Glutamatergic neuron (in vitro differentiated cells): ENCODE results near the gene RETREG1. TPM values are rescaled to one million over a fixed set of nuclear protein-coding genes. Genes with fewer than 3 reads are reported as not detected.

Experiments used
- DNase-seq: peaks from one replicate; pipeline ENCODE4 v3.0.0; 2022
- H3K27ac Mint-ChIP-seq: one replicate; pipeline ENCODE4 v1.8.0; 2020; ENCODE audit warnings: mild to moderate bottlenecking, mixed read lengths, inconsistent platforms; ENCODE audit not compliant: unreplicated experiment
- H3K27me3 Mint-ChIP-seq: one replicate; pipeline ENCODE4 v1.8.0; 2020; ENCODE audit warnings: mild to moderate bottlenecking, moderate library complexity, mixed read lengths, inconsistent platforms; ENCODE audit not compliant: unreplicated experiment
- H3K36me3 Mint-ChIP-seq: one replicate; pipeline ENCODE4 v1.8.0; 2020; ENCODE audit warnings: mild to moderate bottlenecking, mixed read lengths, inconsistent platforms; ENCODE audit not compliant: unreplicated experiment
- H3K4me1 Mint-ChIP-seq: one replicate; pipeline ENCODE4 v1.8.0; 2020; ENCODE audit warnings: mild to moderate bottlenecking, low read depth, mixed read lengths, inconsistent platforms; ENCODE audit not compliant: unreplicated experiment
- H3K4me3 Mint-ChIP-seq: one replicate; pipeline ENCODE4 v1.8.0; 2020; ENCODE audit warnings: mild to moderate bottlenecking, mixed read lengths, inconsistent platforms; ENCODE audit not compliant: unreplicated experiment
- H3K9me3 Mint-ChIP-seq: one replicate; pipeline ENCODE4 v1.8.0; 2020; ENCODE audit warnings: mild to moderate bottlenecking, moderate library complexity, mixed read lengths, inconsistent platforms; ENCODE audit not compliant: unreplicated experiment
- CTCF ChIP-seq: fragments of 200-600 bp; sonication (generic); IDR thresholded peaks from one replicate; pipeline ENCODE4 v1.5.0; 2021; ENCODE audit not compliant: partially characterized antibody, unreplicated experiment
- total RNA-seq: library from RNA; stranded (reverse); fragmentation: NEBNext Ultra II Directional; extraction: Animal tissue kit (Norgen Biotek cat#: 25700); gene quantifications from one replicate; pipeline ENCODE4 v1.2.1, GENCODE V29; 2021; ENCODE audit not compliant: unreplicated experiment

Gene RETREG1
- total RNA-seq, 1 donor from 2014 or later, result 6.3 TPM

- H3K9me3 Mint-ChIP-seq, result peaks cover 4% of the 10 kb centered on the region
- H3K36me3 Mint-ChIP-seq, result no peaks in the 10 kb centered on the region
- no peak for DNase-seq
- no peak overlapping the region for H3K27ac Mint-ChIP-seq
- no peak for TF ChIP-seq CTCF
- H3K4me3 Mint-ChIP-seq, result no peak overlapping the region
- peaks cover 5% of the 10 kb centered on the region for H3K27me3 Mint-ChIP-seq
- H3K4me1 Mint-ChIP-seq, result no peaks in the 10 kb centered on the region
Observed at GRCh38 chr5:16520841-16521240, 96.0 kb downstream of the RETREG1 start.

- Mint-ChIP-seq H3K4me1 (no peaks in the 10 kb centered on the region), H3K27ac (no peak overlapping the region), H3K36me3 (no peaks in the 10 kb centered on the region), H3K27me3 (peaks cover 5% of the 10 kb centered on the region), H3K9me3 (peaks cover 4% of the 10 kb centered on the region), H3K4me3 (no peak overlapping the region)
- TF ChIP-seq CTCF, result no peak
- no peak for DNase-seq
Observed at GRCh38 chr5:16519435-16519834, 97.4 kb downstream of the RETREG1 start.

- no peak for DNase-seq
- Mint-ChIP-seq H3K9me3 (peaks cover 2% of the 10 kb centered on the region), H3K4me3 (no peak overlapping the region), H3K36me3 (no peaks in the 10 kb centered on the region), H3K4me1 (no peaks in the 10 kb centered on the region), H3K27ac (no peak overlapping the region), H3K27me3 (no peaks in the 10 kb centered on the region)
- no peak for TF ChIP-seq CTCF
Observed at GRCh38 chr5:16518606-16519005, 98.2 kb downstream of the RETREG1 start.

- no peaks in the 10 kb centered on the region for H3K9me3 Mint-ChIP-seq
- no peak overlapping the region for H3K4me3 Mint-ChIP-seq
Observed at GRCh38 chr5:16515532-16515931, 101.3 kb downstream of the RETREG1 start.

GRCh38 chr5:16510098-16510497, 106.7 kb downstream of the RETREG1 start:
- no peaks in the 10 kb centered on the region for H3K36me3 Mint-ChIP-seq
- TF ChIP-seq CTCF, result no peak
- no peak overlapping the region for H3K27ac Mint-ChIP-seq
- no peaks in the 10 kb centered on the region for H3K9me3 Mint-ChIP-seq
- H3K27me3 Mint-ChIP-seq, result no peaks in the 10 kb centered on the region
- no peak overlapping the region for H3K4me3 Mint-ChIP-seq
- H3K4me1 Mint-ChIP-seq, result no peaks in the 10 kb centered on the region
- DNase-seq, result no peak

More at GRCh38 chr5:16515532-16515931, 101.3 kb downstream of the RETREG1 start:
- DNase-seq, result no peak
- no peak for TF ChIP-seq CTCF
- Mint-ChIP-seq H3K4me1 (no peaks in the 10 kb centered on the region), H3K27ac (no peak overlapping the region), H3K36me3 (no peaks in the 10 kb centered on the region), H3K27me3 (no peaks in the 10 kb centered on the region)
